K562 (cell line): ENCODE results near the gene SSU72. TPM values are rescaled to one million over a fixed set of nuclear protein-coding genes. Genes with fewer than 3 reads are reported as not detected.
A peak's percentile ranks its signal among the peaks of the same experiment; 100 is the strongest.

ENCODE experiments used
- CTBP1 ChIP-seq: fragments of 450-650 bp; IDR thresholded peaks from 2 replicates; pipeline ENCODE4 v1.6.1; 2016; ENCODE audit warnings: borderline replicate concordance
- FIP1L1 ChIP-seq: fragments of 200-400 bp; formaldehyde crosslinking; IDR thresholded peaks from 2 replicates; pipeline ENCODE4 v1.6.1; 2018; ENCODE audit warnings: mild to moderate bottlenecking, low read depth, low read length; ENCODE audit not compliant: poor library complexity, severe bottlenecking
- HSF4 ChIP-seq: fragments of 250-450 bp; sonication (Bioruptor Pico); IDR thresholded peaks from 2 replicates; pipeline ENCODE4 v2.1.2; 2022; ENCODE audit warnings: mild to moderate bottlenecking, moderate library complexity, borderline replicate concordance
- RAD51 ChIP-seq: fragments of 450-650 bp; IDR thresholded peaks from 2 replicates; pipeline ENCODE4 v1.7.1; 2016; ENCODE audit warnings: low read depth, mild to moderate bottlenecking, borderline replicate concordance
- SETDB1 ChIP-seq: IDR thresholded peaks from one replicate; pipeline ENCODE4 v1.6.1; 2012; ENCODE audit warnings: low read length, control low read depth, inconsistent platforms
- SLC30A9 ChIP-seq: fragments of 250-450 bp; sonication (Bioruptor Pico); IDR thresholded peaks from 2 replicates; pipeline ENCODE4 v1.8.0; 2022; ENCODE audit warnings: mild to moderate bottlenecking, moderate library complexity
- USF1 ChIP-seq: sonication (generic); formaldehyde crosslinking; IDR thresholded peaks from 2 replicates; pipeline ENCODE4 v1.9.0; 2022; ENCODE audit warnings: mild to moderate bottlenecking, missing genetic modification reagents
- ZBTB33 ChIP-seq: sonication (generic); formaldehyde crosslinking; IDR thresholded peaks from 2 replicates; pipeline ENCODE4 v1.8.1; 2023; ENCODE audit warnings: mild to moderate bottlenecking, missing genetic modification reagents
- ZNF511 ChIP-seq: sonication (generic); formaldehyde crosslinking; IDR thresholded peaks from 2 replicates; pipeline ENCODE4 v1.8.0; 2022; ENCODE audit warnings: mild to moderate bottlenecking, missing genetic modification reagents
- polyA plus RNA-seq, 8 experiments: library from polyadenylated mRNA; depleted of rRNA in 4 of 8; stranded (reverse) in 5 of 8; unstranded in 3 of 8; fragments of >200 nt; fragmentation: Nextera tagmentation in 2 of 8; fragmentation: Illumina TruSeq in 1 of 8; extraction: Ambion mirVana in 2 of 8; extraction: Trizol in 1 of 8; gene quantifications; 2 replicates each; pipeline versions ENCODE4 v1.2.1 to v1.2.3, GENCODE V29; 2011 to 2014; ENCODE audit warnings: inconsistent platforms in 1 of 8, missing spikeins in 1 of 8
- total RNA-seq, 7 experiments: library from RNA; depleted of rRNA in 6 of 7; stranded (reverse); fragments of >200 nt in 6 of 7; fragmentation: Illumina TruSeq in 2 of 7; extraction: Trizol in 2 of 7; gene quantifications; 2 replicates each; pipeline versions ENCODE4 v1.2.1 to v1.2.3, GENCODE V29; 2011 to 2021; ENCODE audit warnings: low replicate concordance in 1 of 7
- TF ChIP-seq, protein P1 (sequence below), 2 experiments: fragments of 450-650 bp; formaldehyde crosslinking in 1 of 2; IDR thresholded peaks; 2 replicates each; pipeline versions ENCODE4 v1.4.0 to v1.6.1; 2014 to 2020; ENCODE audit warnings: mild to moderate bottlenecking in 2 of 2, borderline replicate concordance in 1 of 2, low read depth in 1 of 2
- TF ChIP-seq, protein P2 (sequence below), 2 experiments: fragments of 200-800 bp in 1 of 2; sonication (Bioruptor generic) in 1 of 2; sonication (generic) in 1 of 2; formaldehyde crosslinking in 1 of 2; IDR thresholded peaks in 1 of 2; conservative IDR thresholded peaks in 1 of 2; 2 replicates each; pipeline versions ENCODE4 v1.5.0 to v1.6.1; 2016 to 2020; ENCODE audit warnings: missing compliant biosample characterization in 1 of 2, missing genetic modification characterization in 1 of 2, missing genetic modification reagents in 1 of 2

SSU72 gene
- total and polyA plus RNA-seq, 9 of the 15 experiments (the other 6 are each of a cell fraction or from before 2014, with no cell fraction given): 70.8 to 201 (median 94.6) TPM

DNA sequence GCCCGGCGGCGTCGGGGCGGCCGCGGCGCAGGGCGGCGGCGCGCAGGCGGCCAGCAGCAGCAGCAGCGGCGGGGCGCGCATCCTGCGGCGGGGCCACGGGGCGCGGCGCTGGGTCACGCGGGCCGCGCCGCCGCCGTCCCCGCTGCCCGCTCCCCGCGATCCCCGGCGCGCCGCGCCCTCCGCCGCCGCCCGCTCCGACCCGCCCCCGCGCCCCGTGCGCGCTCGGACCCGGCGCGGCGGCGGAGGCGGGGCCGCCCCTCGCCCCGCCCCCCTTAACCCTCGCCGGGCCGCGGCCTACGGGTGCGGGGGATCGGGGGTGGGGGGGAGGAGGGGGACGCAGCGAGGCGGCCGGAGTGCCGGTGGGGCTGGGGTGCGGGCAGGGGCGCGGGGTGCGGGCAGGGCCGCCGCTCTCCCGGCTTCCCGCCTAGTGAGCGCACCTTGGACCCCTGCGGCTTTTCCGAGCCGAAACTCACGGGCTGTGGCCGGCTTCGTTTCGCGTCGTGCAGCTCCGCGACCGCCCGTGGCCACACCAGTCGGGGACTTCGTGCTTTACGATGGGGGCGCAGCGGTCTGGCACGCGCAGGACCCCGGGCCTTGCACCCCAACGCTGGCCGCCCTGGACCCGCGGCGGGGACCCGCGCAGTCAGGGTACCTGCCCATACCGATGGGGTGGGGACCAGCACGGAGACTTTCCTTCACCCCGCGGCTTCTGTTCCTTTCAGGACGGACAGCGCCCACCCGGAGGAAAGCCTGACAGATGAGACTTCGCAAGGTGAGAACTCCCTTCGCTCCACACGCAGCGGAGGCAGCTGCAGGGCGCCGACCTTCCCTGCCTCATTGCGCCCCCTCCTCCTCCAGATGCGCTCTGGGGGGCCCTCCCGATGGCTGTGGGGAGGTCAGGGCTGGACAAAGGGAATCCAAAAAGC is 25.5 kb upstream of the SSU72 start, which contains the start of gene FNDC10 (continued):
- TF ChIP-seq FIP1L1 (peak; percentile 40), SLC30A9 (CRISPR knock-in tag) (no peak), USF1 (CRISPR knock-in tag) (peak; percentile 22; the same call in 1 of the 2 replicates), ZBTB33 (CRISPR knock-in tag) (peak; percentile 86), ZNF511 (CRISPR knock-in tag) (peak; percentile 56; the same call in 1 of the 2 replicates), RAD51 (no peak), SETDB1 (no peak), CTBP1 (no peak; the same call in 1 of the 2 replicates), HSF4 (CRISPR knock-in tag) (no peak)
- TF ChIP-seq, protein P1, sequence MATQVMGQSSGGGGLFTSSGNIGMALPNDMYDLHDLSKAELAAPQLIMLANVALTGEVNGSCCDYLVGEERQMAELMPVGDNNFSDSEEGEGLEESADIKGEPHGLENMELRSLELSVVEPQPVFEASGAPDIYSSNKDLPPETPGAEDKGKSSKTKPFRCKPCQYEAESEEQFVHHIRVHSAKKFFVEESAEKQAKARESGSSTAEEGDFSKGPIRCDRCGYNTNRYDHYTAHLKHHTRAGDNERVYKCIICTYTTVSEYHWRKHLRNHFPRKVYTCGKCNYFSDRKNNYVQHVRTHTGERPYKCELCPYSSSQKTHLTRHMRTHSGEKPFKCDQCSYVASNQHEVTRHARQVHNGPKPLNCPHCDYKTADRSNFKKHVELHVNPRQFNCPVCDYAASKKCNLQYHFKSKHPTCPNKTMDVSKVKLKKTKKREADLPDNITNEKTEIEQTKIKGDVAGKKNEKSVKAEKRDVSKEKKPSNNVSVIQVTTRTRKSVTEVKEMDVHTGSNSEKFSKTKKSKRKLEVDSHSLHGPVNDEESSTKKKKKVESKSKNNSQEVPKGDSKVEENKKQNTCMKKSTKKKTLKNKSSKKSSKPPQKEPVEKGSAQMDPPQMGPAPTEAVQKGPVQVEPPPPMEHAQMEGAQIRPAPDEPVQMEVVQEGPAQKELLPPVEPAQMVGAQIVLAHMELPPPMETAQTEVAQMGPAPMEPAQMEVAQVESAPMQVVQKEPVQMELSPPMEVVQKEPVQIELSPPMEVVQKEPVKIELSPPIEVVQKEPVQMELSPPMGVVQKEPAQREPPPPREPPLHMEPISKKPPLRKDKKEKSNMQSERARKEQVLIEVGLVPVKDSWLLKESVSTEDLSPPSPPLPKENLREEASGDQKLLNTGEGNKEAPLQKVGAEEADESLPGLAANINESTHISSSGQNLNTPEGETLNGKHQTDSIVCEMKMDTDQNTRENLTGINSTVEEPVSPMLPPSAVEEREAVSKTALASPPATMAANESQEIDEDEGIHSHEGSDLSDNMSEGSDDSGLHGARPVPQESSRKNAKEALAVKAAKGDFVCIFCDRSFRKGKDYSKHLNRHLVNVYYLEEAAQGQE (IDR thresholded peaks at IDR 0.05; ENCODE audit: borderline replicate concordance): peak; percentile 60
- TF ChIP-seq, protein P1 (CRISPR knock-in tag; IDR thresholded peaks at IDR 0.05; ENCODE audit: low read depth): peak; percentile 61; the same call in 1 of the 2 replicates
- TF ChIP-seq, protein P2, sequence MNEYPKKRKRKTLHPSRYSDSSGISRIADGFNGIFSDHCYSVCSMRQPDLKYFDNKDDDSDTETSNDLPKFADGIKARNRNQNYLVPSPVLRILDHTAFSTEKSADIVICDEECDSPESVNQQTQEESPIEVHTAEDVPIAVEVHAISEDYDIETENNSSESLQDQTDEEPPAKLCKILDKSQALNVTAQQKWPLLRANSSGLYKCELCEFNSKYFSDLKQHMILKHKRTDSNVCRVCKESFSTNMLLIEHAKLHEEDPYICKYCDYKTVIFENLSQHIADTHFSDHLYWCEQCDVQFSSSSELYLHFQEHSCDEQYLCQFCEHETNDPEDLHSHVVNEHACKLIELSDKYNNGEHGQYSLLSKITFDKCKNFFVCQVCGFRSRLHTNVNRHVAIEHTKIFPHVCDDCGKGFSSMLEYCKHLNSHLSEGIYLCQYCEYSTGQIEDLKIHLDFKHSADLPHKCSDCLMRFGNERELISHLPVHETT (CRISPR knock-in tag; conservative IDR thresholded peaks at IDR 0.05 in 1 of 2, IDR thresholded peaks at IDR 0.05 in 1 of 2): peak in 1 of 2 experiments; percentile 71; a peak in 2 of 4 replicates
